ENCODE results near the gene RUNX3.
A peak's percentile ranks its signal among the peaks of the same experiment; 100 is the strongest.

Gene RUNX3

DNA sequence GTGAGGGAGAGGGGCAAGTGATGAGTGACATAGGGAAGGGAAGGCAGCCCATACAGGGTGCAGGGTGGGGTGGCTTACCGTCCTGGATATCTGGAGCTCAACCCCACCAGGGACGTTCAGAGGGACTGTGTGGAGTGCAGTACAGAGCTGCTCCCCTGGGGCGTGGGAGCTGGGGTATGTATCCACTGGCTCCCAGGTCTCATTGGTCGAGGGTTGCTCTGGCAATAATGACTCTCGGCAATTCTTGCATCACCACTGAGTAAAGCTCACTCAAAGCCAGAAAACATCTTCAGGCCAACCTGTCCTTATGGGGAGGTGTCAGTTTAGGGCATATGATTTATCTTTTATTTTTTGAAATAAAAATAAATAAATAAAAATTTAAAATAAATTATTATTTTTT is 43.2 kb upstream of the RUNX3 start:
- Histone ChIP-seq H3K4ac (ENCODE audit: low read length) (no peak overlapping the region), H3K27me3 (ENCODE audit: control insufficient read depth in 3 of 3, insufficient read depth in 3 of 3, low read depth in 1 of 3, low read length in 3 of 3) (peaks cover 0 to 6% (median 0%) of the 10 kb centered on the region in 3 experiments), H3K14ac (ENCODE audit: low read length) (no peak overlapping the region), H3K4me1 (ENCODE audit: control insufficient read depth in 2 of 2, insufficient read depth in 1 of 2, low read depth in 1 of 2, low read length in 2 of 2) (peaks cover 7 to 16% of the 10 kb centered on the region in 2 donors), H3K23ac (ENCODE audit: low read depth, low read length, poor library complexity) (no peak overlapping the region), H2BK5ac (ENCODE audit: low read length) (no peak overlapping the region), H2BK12ac (ENCODE audit: low read length) (peak overlapping the region; percentile 50), H3K36me3 (replicated peaks in 1 of 2; ENCODE audit: control insufficient read depth in 2 of 2, insufficient read depth in 2 of 2, low read length in 2 of 2) (no peaks in the 10 kb centered on the region), H2BK15ac (ENCODE audit: low read length) (peak overlapping the region; percentile 44), H3K9ac (ENCODE audit: low read depth, low read length, poor library complexity) (no peak overlapping the region), H3K27ac (replicated peaks; ENCODE audit: low read length) (no peak overlapping the region), H4K91ac (ENCODE audit: low read depth, low read length, poor library complexity) (no peak overlapping the region), H3K4me3 (ENCODE audit: low read length in 2 of 2) (no peak overlapping the region), H4K8ac (ENCODE audit: low read depth, low read length) (no peak overlapping the region), H3K18ac (ENCODE audit: low read length) (peak overlapping the region; percentile 79), H3K4me2 (ENCODE audit: insufficient read depth, low read length, poor library complexity, severe bottlenecking) (no peak overlapping the region), H2BK120ac (ENCODE audit: low read depth, low read length) (peak overlapping the region; percentile 29), H3K79me1 (ENCODE audit: low read depth, low read length) (no peaks in the 10 kb centered on the region), H2AK5ac (ENCODE audit: low read depth, low read length) (no peak overlapping the region), H2AFZ (ENCODE audit: low read length) (no peak overlapping the region), H3K9me3 (replicated peaks in 1 of 2; ENCODE audit: control insufficient read depth in 2 of 2, insufficient read depth in 1 of 2, low read depth in 1 of 2, low read length in 2 of 2) (peaks cover 5 to 11% of the 10 kb centered on the region in 2 donors)
- no peak for DNase-seq (ENCODE audit: low spot score)
- no CpG with 5 or more reads among the region's 5 CpGs for WGBS, 2 donors (ENCODE audit: extremely low coverage in 2 of 2, insufficient read length in 2 of 2, insufficient replicate concordance in 1 of 2)

DNA sequence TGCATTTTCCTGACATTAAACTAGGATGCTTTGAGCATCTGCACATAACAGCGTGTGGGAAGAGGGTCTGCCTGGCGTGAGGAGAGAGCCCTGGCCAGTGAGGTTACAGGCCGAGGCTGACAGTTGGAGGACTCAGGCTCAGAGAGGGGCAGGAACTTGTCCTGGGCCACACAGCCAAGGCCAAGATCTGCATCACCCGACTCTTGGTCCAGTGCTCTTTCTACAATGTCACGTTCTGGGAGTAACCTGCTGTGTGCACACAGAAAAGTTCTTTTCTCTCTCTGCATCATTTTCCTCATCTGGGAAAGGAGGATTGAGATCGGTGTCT is 42.8 kb upstream of the RUNX3 start:
- Histone ChIP-seq H3K4me2 (ENCODE audit: insufficient read depth, low read length, poor library complexity, severe bottlenecking) (no peak overlapping the region), H3K9me3 (replicated peaks in 1 of 2; ENCODE audit: control insufficient read depth in 2 of 2, insufficient read depth in 1 of 2, low read depth in 1 of 2, low read length in 2 of 2) (peaks cover 5 to 11% of the 10 kb centered on the region in 2 donors), H3K23ac (ENCODE audit: low read depth, low read length, poor library complexity) (no peak overlapping the region), H2BK5ac (ENCODE audit: low read length) (no peak overlapping the region), H3K18ac (ENCODE audit: low read length) (peak overlapping the region; percentile 29), H2AFZ (ENCODE audit: low read length) (peak overlapping the region; percentile 67), H3K27me3 (ENCODE audit: control insufficient read depth in 3 of 3, insufficient read depth in 3 of 3, low read depth in 1 of 3, low read length in 3 of 3) (peaks cover 0 to 6% (median 0%) of the 10 kb centered on the region in 3 experiments), H2BK15ac (ENCODE audit: low read length) (peak overlapping the region; percentile 44), H3K36me3 (replicated peaks in 1 of 2; ENCODE audit: control insufficient read depth in 2 of 2, insufficient read depth in 2 of 2, low read length in 2 of 2) (no peaks in the 10 kb centered on the region), H3K4ac (ENCODE audit: low read length) (no peak overlapping the region), H3K14ac (ENCODE audit: low read length) (peak overlapping the region; percentile 10), H3K9ac (ENCODE audit: low read depth, low read length, poor library complexity) (no peak overlapping the region), H4K8ac (ENCODE audit: low read depth, low read length) (no peak overlapping the region), H2BK12ac (ENCODE audit: low read length) (no peak overlapping the region), H3K27ac (replicated peaks; ENCODE audit: low read length) (no peak overlapping the region), H2AK5ac (ENCODE audit: low read depth, low read length) (no peak overlapping the region), H4K91ac (ENCODE audit: low read depth, low read length, poor library complexity) (no peak overlapping the region), H3K79me1 (ENCODE audit: low read depth, low read length) (no peaks in the 10 kb centered on the region), H2BK120ac (ENCODE audit: low read depth, low read length) (no peak overlapping the region), H3K4me1 (ENCODE audit: control insufficient read depth in 2 of 2, insufficient read depth in 1 of 2, low read depth in 1 of 2, low read length in 2 of 2) (peaks cover 7 to 16% of the 10 kb centered on the region in 2 donors), H3K4me3 (ENCODE audit: low read length in 2 of 2) (no peak overlapping the region)
- WGBS, 2 donors (ENCODE audit: extremely low coverage in 2 of 2, insufficient read length in 2 of 2, insufficient replicate concordance in 1 of 2), result no CpG with 5 or more reads among the region's 6 CpGs
- DNase-seq (ENCODE audit: low spot score), result no peak

DNA sequence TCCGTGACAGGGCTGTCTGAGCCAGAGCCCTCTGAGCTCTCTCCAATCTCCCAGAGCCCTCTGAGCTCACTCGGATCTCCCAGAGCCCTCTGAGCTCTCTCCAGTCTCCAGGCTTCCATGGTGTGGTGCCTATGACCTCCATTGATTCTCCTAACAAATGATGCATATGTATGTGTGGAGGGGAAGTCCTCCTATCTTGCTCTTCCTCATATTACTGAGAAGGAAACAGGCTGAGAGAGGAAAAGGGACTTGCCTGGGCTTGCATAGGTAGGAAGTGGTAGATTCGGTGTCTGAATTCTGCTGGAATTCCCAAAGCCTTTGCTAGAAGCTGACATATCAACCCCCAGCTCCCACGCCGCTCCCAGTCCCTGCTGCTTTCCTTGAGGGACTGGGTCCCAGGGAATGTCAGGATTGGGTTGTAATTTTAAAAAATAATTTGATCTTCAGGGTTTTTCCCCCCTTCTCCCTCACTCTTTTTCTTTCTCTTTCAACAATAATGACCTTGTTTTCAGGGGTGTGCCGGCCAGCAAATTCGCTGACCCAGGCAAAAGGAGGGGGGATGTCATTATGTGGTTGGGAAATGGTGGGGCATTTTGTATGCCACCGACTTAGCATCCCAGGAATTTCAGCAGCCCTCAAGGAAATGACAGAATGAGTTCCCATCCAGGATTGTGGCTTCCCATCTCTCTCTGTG is 42.3 kb upstream of the RUNX3 start:
- no peak overlapping the region for H3K4me2 ChIP-seq (ENCODE audit: insufficient read depth, low read length, poor library complexity, severe bottlenecking)
- H3K4ac ChIP-seq (ENCODE audit: low read length), result no peak overlapping the region
- no peak overlapping the region for H2BK12ac ChIP-seq (ENCODE audit: low read length)
- peak overlapping the region; percentile 29 for H3K18ac ChIP-seq (ENCODE audit: low read length)
- no peaks in the 10 kb centered on the region for H3K36me3 ChIP-seq (replicated peaks in 1 of 2; ENCODE audit: control insufficient read depth in 2 of 2, insufficient read depth in 2 of 2, low read length in 2 of 2)
- no peak overlapping the region for H3K4me3 ChIP-seq (ENCODE audit: low read length in 2 of 2)
- no peak overlapping the region for H2BK15ac ChIP-seq (ENCODE audit: low read length)
- peak overlapping the region; percentile 10 for H3K14ac ChIP-seq (ENCODE audit: low read length)
- H3K9ac ChIP-seq (ENCODE audit: low read depth, low read length, poor library complexity), result no peak overlapping the region
- H4K91ac ChIP-seq (ENCODE audit: low read depth, low read length, poor library complexity), result no peak overlapping the region
- H3K23ac ChIP-seq (ENCODE audit: low read depth, low read length, poor library complexity), result no peak overlapping the region
- no peak overlapping the region for H3K27ac ChIP-seq (replicated peaks; ENCODE audit: low read length)
- peaks cover 0 to 6% (median 0%) of the 10 kb centered on the region in 3 experiments for H3K27me3 ChIP-seq (ENCODE audit: control insufficient read depth in 3 of 3, insufficient read depth in 3 of 3, low read depth in 1 of 3, low read length in 3 of 3)
- peaks cover 5 to 11% of the 10 kb centered on the region in 2 donors for H3K9me3 ChIP-seq (replicated peaks in 1 of 2; ENCODE audit: control insufficient read depth in 2 of 2, insufficient read depth in 1 of 2, low read depth in 1 of 2, low read length in 2 of 2)
- no CpG with 5 or more reads among the region's 8 CpGs for WGBS, 2 donors (ENCODE audit: extremely low coverage in 2 of 2, insufficient read length in 2 of 2, insufficient replicate concordance in 1 of 2)
- H3K79me1 ChIP-seq (ENCODE audit: low read depth, low read length), result no peaks in the 10 kb centered on the region
- DNase-seq (ENCODE audit: low spot score), result no peak
- peak overlapping the region; percentile 67 for H2AFZ ChIP-seq (ENCODE audit: low read length)
- H2BK120ac ChIP-seq (ENCODE audit: low read depth, low read length), result no peak overlapping the region
- H3K4me1 ChIP-seq (ENCODE audit: control insufficient read depth in 2 of 2, insufficient read depth in 1 of 2, low read depth in 1 of 2, low read length in 2 of 2), result peaks cover 7 to 16% of the 10 kb centered on the region in 2 donors
- H4K8ac ChIP-seq (ENCODE audit: low read depth, low read length), result no peak overlapping the region
- H2AK5ac ChIP-seq (ENCODE audit: low read depth, low read length), result no peak overlapping the region
- no peak overlapping the region for H2BK5ac ChIP-seq (ENCODE audit: low read length)

DNA sequence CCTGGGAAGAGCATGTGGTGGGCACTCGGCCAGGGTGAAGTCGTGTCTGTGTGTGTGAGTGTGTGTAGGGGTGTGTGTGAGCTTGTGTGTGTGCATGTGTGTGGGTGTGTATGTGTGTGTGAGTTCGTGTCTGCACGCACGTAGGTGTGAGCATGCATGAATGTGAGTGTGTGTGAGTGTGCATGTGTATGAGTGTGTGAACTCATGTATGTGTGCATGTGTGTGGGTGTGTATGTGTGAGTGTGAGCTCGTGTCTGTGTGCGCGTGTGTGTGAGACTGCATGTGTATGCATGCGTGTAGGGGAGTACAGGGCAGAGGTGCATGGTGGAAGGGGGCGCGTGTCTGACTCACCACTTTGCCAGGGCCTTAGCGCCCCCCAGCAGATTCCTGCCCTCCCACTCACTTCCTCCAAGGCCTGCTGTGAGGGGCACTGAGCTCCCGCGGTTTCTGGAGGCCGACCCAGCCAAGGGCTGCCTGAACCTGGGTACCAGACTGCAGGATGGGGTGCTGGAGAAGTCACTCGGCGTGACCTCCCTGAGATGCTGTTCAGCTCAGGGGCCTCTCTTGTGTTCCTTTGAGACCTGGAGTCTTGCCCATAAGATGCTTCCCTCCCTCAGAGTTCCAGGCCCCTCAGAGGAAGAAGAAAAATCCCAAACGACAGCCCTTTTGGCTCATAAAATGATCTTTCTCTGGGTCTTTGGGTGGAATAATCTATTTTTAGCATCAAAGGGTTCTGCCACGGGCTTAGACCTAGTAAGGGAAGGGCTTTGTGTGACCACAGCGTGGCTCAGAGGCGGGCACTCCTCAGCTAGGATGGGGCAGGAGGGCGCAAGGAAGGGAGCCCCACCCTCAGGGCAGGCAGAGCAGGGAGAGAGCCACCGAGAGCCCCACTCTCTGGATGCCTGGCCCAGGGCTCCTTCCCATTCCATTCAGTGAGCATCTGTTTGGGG is 41.1 kb upstream of the RUNX3 start:
- no CpG with 5 or more reads among the region's 23 CpGs for WGBS, 2 donors (ENCODE audit: extremely low coverage in 2 of 2, insufficient read length in 2 of 2, insufficient replicate concordance in 1 of 2)

More for the DNA sequence above, 41.1 kb upstream of the RUNX3 start:
- Histone ChIP-seq H2BK5ac (ENCODE audit: low read length) (no peak overlapping the region), H2BK120ac (ENCODE audit: low read depth, low read length) (no peak overlapping the region), H2BK15ac (ENCODE audit: low read length) (peak overlapping the region; percentile 51), H3K36me3 (replicated peaks in 1 of 2; ENCODE audit: control insufficient read depth in 2 of 2, insufficient read depth in 2 of 2, low read length in 2 of 2) (no peaks in the 10 kb centered on the region), H3K4ac (ENCODE audit: low read length) (peak overlapping the region; percentile 19), H3K4me2 (ENCODE audit: insufficient read depth, low read length, poor library complexity, severe bottlenecking) (no peak overlapping the region), H2BK12ac (ENCODE audit: low read length) (peak overlapping the region; percentile 61), H3K14ac (ENCODE audit: low read length) (peak overlapping the region; percentile 51), H3K4me3 (ENCODE audit: low read length in 2 of 2) (no peak overlapping the region), H3K23ac (ENCODE audit: low read depth, low read length, poor library complexity) (peak overlapping the region; percentile 52), H4K8ac (ENCODE audit: low read depth, low read length) (no peak overlapping the region), H2AFZ (ENCODE audit: low read length) (no peak overlapping the region), H3K27me3 (ENCODE audit: control insufficient read depth in 3 of 3, insufficient read depth in 3 of 3, low read depth in 1 of 3, low read length in 3 of 3) (peaks cover 0 to 6% (median 0%) of the 10 kb centered on the region in 3 experiments), H3K9me3 (replicated peaks in 1 of 2; ENCODE audit: control insufficient read depth in 2 of 2, insufficient read depth in 1 of 2, low read depth in 1 of 2, low read length in 2 of 2) (peaks cover 5 to 11% of the 10 kb centered on the region in 2 donors), H3K4me1 (ENCODE audit: control insufficient read depth in 2 of 2, insufficient read depth in 1 of 2, low read depth in 1 of 2, low read length in 2 of 2) (peaks cover 7 to 16% of the 10 kb centered on the region in 2 donors), H3K18ac (ENCODE audit: low read length) (peak overlapping the region; percentile 93), H3K9ac (ENCODE audit: low read depth, low read length, poor library complexity) (peak overlapping the region; percentile 32), H3K27ac (replicated peaks; ENCODE audit: low read length) (no peak overlapping the region), H4K91ac (ENCODE audit: low read depth, low read length, poor library complexity) (peak overlapping the region; percentile 86), H2AK5ac (ENCODE audit: low read depth, low read length) (peak overlapping the region; percentile 12), H3K79me1 (ENCODE audit: low read depth, low read length) (no peaks in the 10 kb centered on the region)
- DNase-seq (ENCODE audit: low spot score), result no peak
